Neural progenitor cell (in vitro differentiated cells): ENCODE results near the gene CNOT8. TPM values are rescaled to one million over a fixed set of nuclear protein-coding genes. Genes with fewer than 3 reads are reported as not detected.

Source experiments
- DNase-seq: peaks from one replicate; pipeline ENCODE4 v3.0.0-alpha.2; 2016; ENCODE audit warnings: low spot score
- H2AFZ ChIP-seq: fragments of 200-600 bp; sonication (generic); replicated peaks from 2 replicates; pipeline ENCODE4 v1.6.1; 2016; ENCODE audit warnings: antibody characterized with exemption
- H3F3A ChIP-seq: fragments of 200-600 bp; sonication (generic); 2 replicates; pipeline ENCODE4 v1.6.1; 2016; ENCODE audit warnings: antibody characterized with exemption, low read depth
- H3K27ac ChIP-seq: fragments of 200-600 bp; sonication (generic); 2 replicates; pipeline ENCODE4 v1.5.1; 2016; ENCODE audit warnings: mild to moderate bottlenecking
- H3K27me3 ChIP-seq: fragments of 200-600 bp; sonication (generic); 2 replicates; pipeline ENCODE4 v1.6.1; 2016; ENCODE audit warnings: mild to moderate bottlenecking, moderate library complexity
- H3K36me3 ChIP-seq: fragments of 200-600 bp; sonication (generic); 2 replicates; pipeline ENCODE4 v1.5.1; 2016
- H3K4me1 ChIP-seq: fragments of 200-600 bp; sonication (generic); 2 replicates; pipeline ENCODE4 v1.6.1; 2016; ENCODE audit warnings: mixed run types
- H3K4me2 ChIP-seq: fragments of 200-600 bp; sonication (generic); 2 replicates; pipeline ENCODE4 v1.6.1; 2016
- H3K4me3 ChIP-seq: fragments of 200-600 bp; sonication (generic); 2 replicates; pipeline ENCODE4 v1.5.1; 2016
- H3K79me2 ChIP-seq: fragments of 200-600 bp; sonication (generic); 2 replicates; pipeline ENCODE4 v1.6.1; 2016; ENCODE audit warnings: low read depth
- H3K9ac ChIP-seq: fragments of 200-600 bp; sonication (generic); 2 replicates; pipeline ENCODE4 v1.6.1; 2016
- H3K9me3 ChIP-seq: fragments of 200-600 bp; sonication (generic); 2 replicates; pipeline ENCODE4 v1.5.1; 2016; ENCODE audit warnings: low read depth
- H4K20me1 ChIP-seq: fragments of 200-600 bp; sonication (generic); 2 replicates; pipeline ENCODE4 v1.6.1; 2016; ENCODE audit warnings: low read depth
- H3K27ac Mint-ChIP-seq: 3 replicates; pipeline ENCODE4 v1.8.0; 2021; ENCODE audit warnings: mixed read lengths
- H3K27me3 Mint-ChIP-seq: 2 replicates; pipeline ENCODE4 v1.8.0; 2022; ENCODE audit warnings: low read depth, mild to moderate bottlenecking, inconsistent platforms, moderate library complexity, mixed read lengths; ENCODE audit not compliant: insufficient read depth
- H3K36me3 Mint-ChIP-seq: 3 replicates; pipeline ENCODE4 v1.8.0; 2021; ENCODE audit warnings: mixed read lengths
- H3K4me1 Mint-ChIP-seq: 3 replicates; pipeline ENCODE4 v1.8.0; 2021; ENCODE audit warnings: mixed read lengths
- H3K4me3 Mint-ChIP-seq: 3 replicates; pipeline ENCODE4 v1.8.0; 2021; ENCODE audit warnings: mild to moderate bottlenecking, moderate library complexity, mixed read lengths
- H3K9me3 Mint-ChIP-seq: 3 replicates; pipeline ENCODE4 v1.8.0; 2020; ENCODE audit warnings: mixed read lengths
- CTCF ChIP-seq: fragments of 200-600 bp; sonication (generic); IDR thresholded peaks from 2 replicates; pipeline ENCODE4 v1.5.1; 2017; ENCODE audit warnings: antibody characterized with exemption, mild to moderate bottlenecking
- EZH2 ChIP-seq: fragments of 200-600 bp; sonication (generic); IDR thresholded peaks from 2 replicates; pipeline ENCODE4 v1.6.1; 2017; ENCODE audit warnings: antibody characterized with exemption, mild to moderate bottlenecking, moderate library complexity
- EZH2phosphoT487 ChIP-seq: fragments of 200-600 bp; sonication (generic); IDR thresholded peaks from 2 replicates; pipeline ENCODE4 v1.6.1; 2017; ENCODE audit warnings: antibody characterized with exemption
- total RNA-seq: library from RNA; depleted of rRNA; stranded (reverse); fragments of >200 nt; gene quantifications from 2 replicates; pipeline ENCODE4 v1.2.3, GENCODE V29; 2015; ENCODE audit warnings: low replicate concordance

CNOT8 gene
- total RNA-seq, 1 donor from 2014 or later, result 90.8 TPM

- Histone ChIP-seq H3K4me2 (no peak overlapping the region), H2AFZ (no peak overlapping the region), H3K79me2 (no peaks in the 10 kb centered on the region), H3K27ac (no peak overlapping the region), H3K27me3 (no peaks in the 10 kb centered on the region), H3K36me3 (no peaks in the 10 kb centered on the region), H3K9ac (no peak overlapping the region), H3K4me3 (no peak overlapping the region), H3K4me1 (peaks cover 9% of the 10 kb centered on the region), H4K20me1 (peaks cover 9% of the 10 kb centered on the region), H3F3A (peaks cover 2% of the 10 kb centered on the region), H3K9me3 (no peaks in the 10 kb centered on the region)
- Mint-ChIP-seq H3K27me3 (peaks cover 7% of the 10 kb centered on the region), H3K27ac (no peak overlapping the region), H3K4me3 (no peak overlapping the region), H3K36me3 (peaks cover 27% of the 10 kb centered on the region), H3K4me1 (peaks cover 13% of the 10 kb centered on the region), H3K9me3 (no peaks in the 10 kb centered on the region)
- TF ChIP-seq EZH2phosphoT487, result no peak
- TF ChIP-seq EZH2, result no peak
- no peak for TF ChIP-seq CTCF
- DNase-seq, result no peak
These were observed 34.8 kb upstream of the CNOT8 start for GRCh38 chr5:154823605-154824004.

GRCh38 chr5:154824070-154824469 lies 34.4 kb upstream of the CNOT8 start:
- H3K27ac Mint-ChIP-seq, result no peak overlapping the region
- no peak overlapping the region for H3K27ac ChIP-seq
- peaks cover 22% of the 10 kb centered on the region for H3K36me3 Mint-ChIP-seq

GRCh38 chr5:154829181-154829588 lies 29.2 kb upstream of the CNOT8 start:
- H4K20me1 ChIP-seq, result no peaks in the 10 kb centered on the region
- H3K4me3 ChIP-seq, result no peak overlapping the region
- no peaks in the 10 kb centered on the region for H3K79me2 ChIP-seq
- Mint-ChIP-seq H3K9me3 (no peaks in the 10 kb centered on the region), H3K4me1 (no peaks in the 10 kb centered on the region), H3K27me3 (peaks cover 3% of the 10 kb centered on the region), H3K36me3 (peaks cover 11% of the 10 kb centered on the region), H3K4me3 (no peak overlapping the region), H3K27ac (no peak overlapping the region)
- TF ChIP-seq CTCF, result no peak
- no peak for TF ChIP-seq EZH2
- no peak for TF ChIP-seq EZH2phosphoT487
- H2AFZ ChIP-seq, result no peak overlapping the region
- no peaks in the 10 kb centered on the region for H3F3A ChIP-seq
- no peaks in the 10 kb centered on the region for H3K36me3 ChIP-seq
- H3K4me2 ChIP-seq, result no peak overlapping the region
- H3K9ac ChIP-seq, result no peak overlapping the region
- H3K9me3 ChIP-seq, result no peaks in the 10 kb centered on the region
- DNase-seq, result no peak
- H3K4me1 ChIP-seq, result no peaks in the 10 kb centered on the region
- no peaks in the 10 kb centered on the region for H3K27me3 ChIP-seq
- no peak overlapping the region for H3K27ac ChIP-seq

More at GRCh38 chr5:154824070-154824469, 34.4 kb upstream of the CNOT8 start:
- H3K4me3 ChIP-seq, result no peak overlapping the region
- DNase-seq, result no peak
- H3K36me3 ChIP-seq, result no peaks in the 10 kb centered on the region
- TF ChIP-seq EZH2, result no peak
- no peak for TF ChIP-seq CTCF
- no peak for TF ChIP-seq EZH2phosphoT487
- Mint-ChIP-seq H3K4me1 (peaks cover 8% of the 10 kb centered on the region), H3K9me3 (no peaks in the 10 kb centered on the region), H3K4me3 (no peak overlapping the region), H3K27me3 (peaks cover 7% of the 10 kb centered on the region)
- H4K20me1 ChIP-seq, result peaks cover 8% of the 10 kb centered on the region
- no peaks in the 10 kb centered on the region for H3K79me2 ChIP-seq
- H3K9me3 ChIP-seq, result no peaks in the 10 kb centered on the region
- H3F3A ChIP-seq, result no peaks in the 10 kb centered on the region
- H3K27me3 ChIP-seq, result no peaks in the 10 kb centered on the region
- no peak overlapping the region for H3K4me2 ChIP-seq
- H3K4me1 ChIP-seq, result peaks cover 5% of the 10 kb centered on the region
- H3K9ac ChIP-seq, result no peak overlapping the region
- H2AFZ ChIP-seq, result no peak overlapping the region
